ENCODE data around the gene LYZL6. TPM values are rescaled to one million over a fixed set of nuclear protein-coding genes. Genes with fewer than 3 reads are reported as not detected.
"Not testable (repeated sequence)": the region's sequence is repeated elsewhere in the genome, so short reads cannot be mapped to it uniquely, and the experiment has no call there.

LYZL6 gene
- total RNA-seq, 1 donor from 2014 or later, result not detected

DNA sequence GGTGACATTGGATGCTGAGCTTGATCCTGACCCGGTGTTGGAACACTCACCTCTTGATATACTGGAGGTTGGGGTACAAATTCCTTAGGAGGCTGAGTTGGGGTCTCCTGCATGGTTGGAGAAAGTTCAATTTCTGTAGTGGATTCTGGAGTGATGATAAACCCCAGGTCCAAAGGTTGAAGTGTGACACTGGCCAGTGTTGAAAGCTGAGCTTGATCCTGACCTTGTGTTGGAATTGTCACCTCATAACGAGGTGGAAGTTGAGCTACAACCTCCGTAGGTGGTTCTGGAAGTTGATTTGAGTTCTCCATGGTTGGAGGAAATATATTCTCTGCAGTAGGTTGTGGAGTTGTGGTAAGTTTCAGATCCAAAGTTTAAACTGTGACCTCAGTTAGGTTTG, 34.1 kb downstream of the LYZL6 start:
- DNase-seq (ENCODE audit: low spot score), result no peak
- ATAC-seq, result no peak

GRCh38 chr17:35907691-35908090, 35.8 kb downstream of the LYZL6 start:
- DNase-seq (ENCODE audit: low spot score) (no peak), ATAC-seq (no peak)

DNA sequence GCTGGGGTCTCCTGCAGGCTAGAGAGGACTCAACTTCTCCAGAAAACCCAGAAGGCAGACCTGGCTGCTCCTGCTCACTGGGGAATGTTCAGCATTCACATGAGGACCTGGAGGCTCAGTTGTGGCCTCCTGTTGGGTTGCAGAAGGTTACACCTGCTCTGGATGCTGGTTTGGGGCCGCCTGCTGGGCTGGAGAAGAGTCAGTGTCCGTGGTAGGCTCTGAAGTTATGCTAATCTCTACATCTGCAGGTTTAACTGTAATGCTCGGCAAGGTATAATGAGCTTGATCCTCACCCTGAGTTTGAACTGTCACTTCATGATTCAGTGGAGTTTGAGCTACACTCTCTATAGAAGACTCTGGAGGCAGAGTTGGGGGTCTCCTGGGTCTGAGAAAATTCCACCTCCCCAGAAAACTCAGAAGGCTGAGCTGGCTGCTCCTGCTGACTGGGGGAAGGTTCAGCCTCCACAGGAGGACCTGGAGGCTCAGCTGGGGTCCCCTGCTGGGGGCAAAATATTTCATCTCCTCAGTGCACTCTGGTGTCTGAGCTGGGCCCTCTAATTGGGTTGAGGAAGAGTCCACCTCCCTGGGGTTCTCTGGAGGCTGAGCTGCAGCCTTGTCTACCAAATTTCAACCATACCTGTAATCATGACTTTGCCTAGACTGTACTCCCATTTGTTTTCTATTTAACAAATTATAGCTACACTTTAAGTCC, 36.4 kb downstream of the LYZL6 start:
- ATAC-seq, result no peak
- no peak for DNase-seq (ENCODE audit: low spot score)

- no peak for ATAC-seq
- no peak for DNase-seq (ENCODE audit: low spot score)
Observed at GRCh38 chr17:35906191-35906925, 37.2 kb downstream of the LYZL6 start.

GRCh38 chr17:35903451-35903850, 40.1 kb downstream of the LYZL6 start:
- ATAC-seq, result no peak
- DNase-seq (ENCODE audit: low spot score), result no peak

GRCh38 chr17:35901631-35902175, 41.8 kb downstream of the LYZL6 start:
- ATAC-seq (no peak), DNase-seq (ENCODE audit: low spot score) (no peak)

GRCh38 chr17:35900708-35901480, 42.6 kb downstream of the LYZL6 start:
- ATAC-seq, result no peak
- DNase-seq (ENCODE audit: low spot score), result no peak

- ATAC-seq (no peak), DNase-seq (ENCODE audit: low spot score) (no peak)
Observed at GRCh38 chr17:35900280-35900679, 43.2 kb downstream of the LYZL6 start.

GRCh38 chr17:35898283-35899070, 45.0 kb downstream of the LYZL6 start:
- ATAC-seq (peak; percentile 97), DNase-seq (ENCODE audit: low spot score) (peak; percentile 83)

DNA sequence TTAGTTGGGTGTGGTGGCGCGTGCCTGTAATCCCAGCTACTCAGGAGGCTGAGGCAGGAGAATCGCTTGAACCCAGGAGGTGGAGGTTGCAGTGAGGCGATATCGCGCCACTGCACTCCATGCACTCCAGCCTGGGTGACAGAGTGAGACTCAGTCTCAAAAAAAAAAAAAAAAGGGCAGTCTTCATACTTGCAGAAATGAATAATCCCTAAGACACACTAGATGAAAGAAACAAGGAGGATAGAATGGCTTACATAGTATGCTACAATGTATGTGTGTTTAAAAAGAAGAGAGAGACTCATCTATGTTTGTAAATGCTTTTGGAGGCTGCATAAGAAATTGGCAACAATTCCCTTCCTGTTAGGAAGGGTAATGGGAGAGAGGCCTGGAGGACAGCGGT, 45.7 kb downstream of the LYZL6 start:
- ATAC-seq; DNase-seq (ENCODE audit: low spot score): not testable (repeated sequence)

- ATAC-seq (no peak), DNase-seq (ENCODE audit: low spot score) (no peak)
Observed at GRCh38 chr17:35895636-35896587, 47.6 kb downstream of the LYZL6 start.

DNA sequence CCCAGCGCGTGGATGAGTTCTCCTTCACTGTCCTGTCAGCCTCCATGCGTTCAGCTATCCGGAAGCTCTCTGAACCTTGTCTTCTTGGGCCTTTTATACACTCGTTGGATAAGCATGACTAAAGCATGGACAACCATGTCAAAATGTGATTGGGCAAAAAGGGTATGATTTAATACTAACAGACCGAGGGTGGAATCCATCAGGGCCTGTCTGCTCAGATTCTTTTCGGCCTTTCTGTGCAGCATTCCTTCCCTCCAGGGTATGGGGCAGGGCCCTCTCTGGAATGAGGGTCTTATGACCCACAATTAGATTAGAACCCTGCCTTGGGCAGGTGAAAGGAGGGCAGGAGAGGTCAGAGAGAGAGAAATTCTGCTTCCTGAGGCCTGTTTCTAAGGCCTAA, 49.3 kb downstream of the LYZL6 start:
- ATAC-seq (no peak), DNase-seq (ENCODE audit: low spot score) (no peak)

- ATAC-seq (no peak), DNase-seq (ENCODE audit: low spot score) (no peak)
Observed at GRCh38 chr17:35893751-35894150, 49.8 kb downstream of the LYZL6 start.

GRCh38 chr17:35892091-35893035, 51.1 kb downstream of the LYZL6 start:
- ATAC-seq, result no peak
- no peak for DNase-seq (ENCODE audit: low spot score)

GRCh38 chr17:35891269-35891668, 52.2 kb downstream of the LYZL6 start:
- ATAC-seq, result no peak
- no peak for DNase-seq (ENCODE audit: low spot score)

- no peak for DNase-seq (ENCODE audit: low spot score)
- no peak for ATAC-seq
Observed at GRCh38 chr17:35890774-35891155, 52.7 kb downstream of the LYZL6 start.

- DNase-seq (ENCODE audit: low spot score) (no peak), ATAC-seq (peak; percentile 50)
Observed at GRCh38 chr17:35889818-35890773, 53.4 kb downstream of the LYZL6 start.

All from left lobe of liver (tissue), 2 donors.